Osteoblast (primary cell): ENCODE results near the gene BHMT2. TPM values are rescaled to one million over a fixed set of nuclear protein-coding genes. Genes with fewer than 3 reads are reported as not detected.

Experiments used
- DNase-seq: peaks from one replicate; pipeline ENCODE4 v3.0.0; 2011; ENCODE audit warnings: low spot score, mixed read lengths; ENCODE audit not compliant: insufficient read length; ENCODE audit errors: missing footprints
- H2AFZ ChIP-seq: 2 replicates; pipeline ENCODE4 v1.6.0; 2011; ENCODE audit warnings: mild to moderate bottlenecking, low read length
- H3K27ac ChIP-seq: 2 replicates; pipeline ENCODE4 v1.5.1; 2011; ENCODE audit warnings: mild to moderate bottlenecking, low read depth, low read length, moderate library complexity
- H3K27me3 ChIP-seq: 2 replicates; pipeline ENCODE4 v1.6.0; 2012; ENCODE audit warnings: mild to moderate bottlenecking, control low read depth, inconsistent platforms, low read length, moderate library complexity; ENCODE audit not compliant: insufficient read depth
- H3K36me3 ChIP-seq: 2 replicates; pipeline ENCODE4 v1.5.1; 2011; ENCODE audit warnings: mild to moderate bottlenecking, low read length, control low read depth, moderate library complexity; ENCODE audit not compliant: insufficient read depth
- H3K4me1 ChIP-seq: 2 replicates; pipeline ENCODE4 v1.5.1; 2011; ENCODE audit warnings: mild to moderate bottlenecking, low read length, control low read depth, moderate library complexity; ENCODE audit not compliant: insufficient read depth
- H3K4me2 ChIP-seq: 2 replicates; pipeline ENCODE4 v1.6.0; 2011; ENCODE audit warnings: mild to moderate bottlenecking, low read length; ENCODE audit not compliant: insufficient read depth
- H3K4me3 ChIP-seq: fragments of 200-600 bp; sonication (generic); 3 replicates; pipeline ENCODE4 v1.5.1; 2012; ENCODE audit warnings: mild to moderate bottlenecking, low read length, inconsistent platforms; ENCODE audit not compliant: insufficient read depth
- H3K79me2 ChIP-seq: 2 replicates; pipeline ENCODE4 v1.6.0; 2012; ENCODE audit warnings: mild to moderate bottlenecking, low read length, control low read depth, inconsistent platforms; ENCODE audit not compliant: insufficient read depth
- H3K9me3 ChIP-seq: 2 replicates; pipeline ENCODE4 v1.5.1; 2011; ENCODE audit warnings: low read depth, low read length, control low read depth
- H4K20me1 ChIP-seq: 2 replicates; pipeline ENCODE4 v1.6.0; 2012; ENCODE audit warnings: mild to moderate bottlenecking, low read length, control low read depth; ENCODE audit not compliant: insufficient read depth
- total RNA-seq: library from RNA; depleted of rRNA; stranded (reverse); fragments of >200 nt; gene quantifications from 2 replicates; pipeline ENCODE4 v1.2.3, GENCODE V29; 2012
- TF ChIP-seq, protein P1 (sequence below): IDR thresholded peaks from 2 replicates; pipeline ENCODE4 v1.5.1; 2011; ENCODE audit warnings: mild to moderate bottlenecking, low read depth, low read length, moderate library complexity; ENCODE audit errors: extremely low read depth

BHMT2 gene, protein sequence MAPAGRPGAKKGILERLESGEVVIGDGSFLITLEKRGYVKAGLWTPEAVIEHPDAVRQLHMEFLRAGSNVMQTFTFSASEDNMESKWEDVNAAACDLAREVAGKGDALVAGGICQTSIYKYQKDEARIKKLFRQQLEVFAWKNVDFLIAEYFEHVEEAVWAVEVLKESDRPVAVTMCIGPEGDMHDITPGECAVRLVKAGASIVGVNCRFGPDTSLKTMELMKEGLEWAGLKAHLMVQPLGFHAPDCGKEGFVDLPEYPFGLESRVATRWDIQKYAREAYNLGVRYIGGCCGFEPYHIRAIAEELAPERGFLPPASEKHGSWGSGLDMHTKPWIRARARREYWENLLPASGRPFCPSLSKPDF
- 8.3 and 12.1 TPM in 2 replicates for total RNA-seq

DNA sequence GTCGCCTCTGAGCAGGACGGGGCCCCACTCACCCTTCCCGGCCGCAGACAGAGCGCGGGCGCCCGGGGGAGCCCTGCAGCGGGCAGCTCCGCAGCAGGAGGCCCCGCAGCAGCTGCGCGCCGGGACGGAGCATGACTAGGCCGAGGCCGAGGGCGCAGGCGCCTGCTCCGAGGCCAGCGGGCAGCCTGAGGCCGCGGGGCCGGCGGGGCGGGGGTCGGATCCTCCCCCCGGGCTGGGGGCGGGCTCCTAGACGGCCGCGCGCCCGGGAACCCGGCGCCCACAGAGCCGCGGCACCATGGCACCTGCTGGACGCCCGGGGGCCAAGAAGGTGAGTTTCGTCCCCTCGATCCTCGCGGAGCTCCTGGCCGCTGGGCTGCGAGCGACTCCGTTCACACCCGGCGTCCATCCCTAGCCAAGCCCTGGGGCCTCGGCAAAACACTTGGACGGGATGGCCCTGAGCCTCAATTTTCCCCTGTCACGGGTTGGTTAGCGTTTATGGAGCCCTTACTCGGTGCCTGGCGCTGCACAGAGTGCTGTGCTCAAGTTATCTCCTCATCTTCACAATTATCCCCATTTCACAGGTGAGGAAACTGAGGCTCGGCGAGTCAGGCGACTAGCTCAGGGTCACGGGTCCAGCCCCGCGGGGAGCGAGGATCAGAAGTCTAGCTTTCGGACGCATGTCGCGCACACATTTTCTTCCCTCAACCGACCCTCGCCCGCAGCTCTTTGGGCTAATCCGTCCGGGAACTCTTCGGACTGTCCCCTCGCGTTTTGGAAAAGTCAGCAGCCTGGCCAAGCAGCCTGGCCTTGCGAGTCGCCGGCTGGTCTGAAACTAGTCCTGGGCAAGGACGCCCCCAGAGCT, at the start of gene BHMT2, which contains the start of gene DMGDH:
Gene BHMT2 (plus strand): TSS at position 280 of the 862 bp plus-strand sequence. CDS start 16 bp downstream, at position 296.
Gene DMGDH (minus strand): TSS at position 187 of the 862 bp plus-strand sequence. CDS start 54 bp downstream, at position 133.
- H3K36me3 ChIP-seq: no peaks in the 10 kb centered on the region
- peak within 1 kb of the TSS; percentile 68 for H3K4me3 ChIP-seq
- peak; percentile 95 for DNase-seq
- peak within 1 kb of the TSS; percentile 74 for H3K4me2 ChIP-seq
- no peaks in the 10 kb centered on the region for H3K4me1 ChIP-seq
- TF ChIP-seq, protein P1, sequence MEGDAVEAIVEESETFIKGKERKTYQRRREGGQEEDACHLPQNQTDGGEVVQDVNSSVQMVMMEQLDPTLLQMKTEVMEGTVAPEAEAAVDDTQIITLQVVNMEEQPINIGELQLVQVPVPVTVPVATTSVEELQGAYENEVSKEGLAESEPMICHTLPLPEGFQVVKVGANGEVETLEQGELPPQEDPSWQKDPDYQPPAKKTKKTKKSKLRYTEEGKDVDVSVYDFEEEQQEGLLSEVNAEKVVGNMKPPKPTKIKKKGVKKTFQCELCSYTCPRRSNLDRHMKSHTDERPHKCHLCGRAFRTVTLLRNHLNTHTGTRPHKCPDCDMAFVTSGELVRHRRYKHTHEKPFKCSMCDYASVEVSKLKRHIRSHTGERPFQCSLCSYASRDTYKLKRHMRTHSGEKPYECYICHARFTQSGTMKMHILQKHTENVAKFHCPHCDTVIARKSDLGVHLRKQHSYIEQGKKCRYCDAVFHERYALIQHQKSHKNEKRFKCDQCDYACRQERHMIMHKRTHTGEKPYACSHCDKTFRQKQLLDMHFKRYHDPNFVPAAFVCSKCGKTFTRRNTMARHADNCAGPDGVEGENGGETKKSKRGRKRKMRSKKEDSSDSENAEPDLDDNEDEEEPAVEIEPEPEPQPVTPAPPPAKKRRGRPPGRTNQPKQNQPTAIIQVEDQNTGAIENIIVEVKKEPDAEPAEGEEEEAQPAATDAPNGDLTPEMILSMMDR: no peak
- peaks cover 3% of the 10 kb centered on the region for H3K9me3 ChIP-seq
- H2AFZ ChIP-seq: peak within 1 kb of the TSS; percentile 89
- no peaks in the 10 kb centered on the region for H4K20me1 ChIP-seq
- H3K27ac ChIP-seq: no peak within 1 kb of the TSS
- no peaks in the 10 kb centered on the region for H3K27me3 ChIP-seq
- no peaks in the 10 kb centered on the region for H3K79me2 ChIP-seq

DNA sequence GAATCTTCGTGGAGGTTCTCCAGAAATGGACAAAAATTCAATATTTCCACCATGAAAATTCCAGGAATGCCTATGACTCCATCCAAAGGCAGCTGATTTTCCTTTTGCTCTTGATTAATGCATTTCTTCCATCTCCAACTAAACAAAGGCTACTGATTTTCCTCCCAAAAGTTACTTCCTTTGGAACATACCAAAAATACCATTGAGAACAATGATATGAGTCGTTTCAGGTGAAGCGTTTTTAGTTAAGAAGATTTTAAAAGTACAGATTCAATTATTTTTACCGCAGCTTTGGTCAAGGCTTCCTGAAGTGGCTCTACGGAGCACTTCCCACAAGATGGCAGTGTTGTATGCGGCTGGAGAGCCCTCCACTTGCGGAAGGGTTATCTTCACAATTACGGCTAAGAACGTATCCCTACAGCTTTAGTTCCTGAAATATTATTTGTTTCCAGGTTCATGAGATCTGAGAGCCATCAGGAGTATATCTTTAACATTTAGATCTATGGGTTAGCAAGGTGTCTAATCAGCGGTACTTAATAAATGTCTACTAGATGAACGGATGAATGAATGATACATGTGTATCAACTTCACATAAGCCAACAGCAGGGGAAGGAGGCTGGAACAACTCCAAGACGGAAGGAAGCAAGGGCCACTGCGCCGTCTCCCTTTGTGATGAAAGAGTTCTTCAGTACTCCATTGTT, 48.6 kb upstream of the BHMT2 start:
- Histone ChIP-seq H4K20me1 (no peaks in the 10 kb centered on the region), H3K9me3 (no peaks in the 10 kb centered on the region), H3K27me3 (no peaks in the 10 kb centered on the region), H3K4me1 (peaks cover 25% of the 10 kb centered on the region), H3K4me3 (peak overlapping the region; percentile 63), H3K79me2 (no peaks in the 10 kb centered on the region), H2AFZ (peak overlapping the region; percentile 95), H3K4me2 (peak overlapping the region; percentile 86), H3K36me3 (no peaks in the 10 kb centered on the region), H3K27ac (peak overlapping the region; percentile 82)
- no peak for DNase-seq
- TF ChIP-seq, protein P1: peak; percentile 95

DNA sequence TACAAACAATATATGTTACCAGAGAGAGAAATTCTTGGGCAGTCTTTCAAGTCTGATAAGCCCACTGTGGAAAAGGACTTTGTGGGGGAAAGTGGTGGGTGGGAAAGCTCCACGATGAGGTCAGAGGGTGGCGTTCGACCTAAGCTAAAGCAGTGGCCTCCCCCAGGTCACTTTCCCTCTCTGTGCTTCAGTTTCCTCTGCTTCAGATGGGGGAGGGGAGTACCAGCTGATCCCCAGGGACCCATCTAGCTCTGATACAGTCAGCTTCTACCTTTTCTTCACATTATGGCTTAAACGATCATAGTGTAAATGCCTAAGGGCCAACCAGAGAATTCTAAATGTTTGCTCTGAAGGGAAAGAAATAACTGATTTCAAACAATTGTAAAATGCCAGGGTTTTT, 47.8 kb upstream of the BHMT2 start:
- Histone ChIP-seq H4K20me1 (no peaks in the 10 kb centered on the region), H3K79me2 (no peaks in the 10 kb centered on the region), H3K9me3 (no peaks in the 10 kb centered on the region), H3K4me2 (no peak overlapping the region), H3K36me3 (no peaks in the 10 kb centered on the region), H3K27ac (no peak overlapping the region), H3K27me3 (peaks cover 5% of the 10 kb centered on the region), H2AFZ (peak overlapping the region; percentile 95), H3K4me3 (no peak overlapping the region), H3K4me1 (peaks cover 25% of the 10 kb centered on the region)
- TF ChIP-seq, protein P1: no peak
- DNase-seq: no peak
